Dermis blood vessel endothelial cell (primary cell): Measurements from ENCODE around the gene DCTN3. TPM values are rescaled to one million over a fixed set of nuclear protein-coding genes. Genes with fewer than 3 reads are reported as not detected.

Experiments used
- DNase-seq: peaks from one replicate; pipeline ENCODE4 v3.0.0; 2010
- total RNA-seq: library from RNA; depleted of rRNA; stranded (reverse); fragments of >200 nt; gene quantifications from 2 replicates; pipeline ENCODE4 v1.2.3, GENCODE V29; 2014

Gene DCTN3
- 65.3 and 74.4 TPM in 2 replicates for total RNA-seq

DNA sequence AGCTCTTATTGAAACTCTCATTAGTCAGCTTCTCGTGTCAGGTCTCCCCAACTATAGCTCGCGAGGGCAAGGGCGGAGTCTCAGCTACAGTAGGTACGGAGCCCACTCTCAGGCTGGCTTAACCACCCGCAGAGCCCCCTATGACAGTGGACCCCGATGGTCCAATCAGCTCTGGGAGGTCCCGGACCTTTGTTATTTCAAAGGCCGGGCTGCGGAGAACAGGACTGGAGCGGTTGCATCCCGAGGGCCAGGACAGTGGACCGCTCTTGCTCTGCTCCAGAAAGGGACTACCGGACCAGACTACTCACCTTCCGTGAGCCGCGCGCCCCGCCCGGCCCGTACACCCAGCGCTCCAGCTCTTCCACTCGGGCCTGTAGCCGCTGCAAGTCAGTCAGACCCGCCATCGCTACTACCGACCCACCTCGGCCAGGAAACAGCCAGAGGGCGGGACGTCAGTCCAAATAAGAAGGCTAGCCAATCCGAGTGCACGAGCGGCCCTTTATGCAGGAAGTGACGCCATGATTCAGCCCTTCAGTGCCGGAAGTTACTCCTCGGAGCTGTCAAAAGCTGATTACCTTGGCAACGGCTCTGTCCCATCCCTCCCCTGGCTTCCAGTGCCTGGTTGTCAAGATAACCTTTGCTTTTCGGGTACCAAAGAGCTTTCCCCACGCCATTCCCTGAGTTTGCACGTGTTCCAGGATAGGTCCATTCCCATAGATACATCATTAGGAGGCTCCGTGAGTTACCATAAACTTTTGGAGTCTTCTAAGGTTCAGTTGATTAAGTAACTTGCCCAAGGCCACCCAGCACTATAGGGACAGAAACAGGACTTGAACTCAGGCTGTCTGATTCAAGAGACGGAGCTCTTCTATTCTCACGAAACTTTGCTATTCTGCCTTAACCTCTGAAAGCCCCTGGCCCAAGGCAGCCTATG lies at the start of gene DCTN3:
Gene DCTN3, minus strand, starts transcription at position 435 of the 934 bp plus-strand sequence. Its CDS starts 31 bp downstream, at position 404.
- peak; percentile 96 for DNase-seq

GRCh38 chr9:34665381-34666250 lies 45.3 kb upstream of the DCTN3 start:
- DNase-seq: peak; percentile 82

DNA sequence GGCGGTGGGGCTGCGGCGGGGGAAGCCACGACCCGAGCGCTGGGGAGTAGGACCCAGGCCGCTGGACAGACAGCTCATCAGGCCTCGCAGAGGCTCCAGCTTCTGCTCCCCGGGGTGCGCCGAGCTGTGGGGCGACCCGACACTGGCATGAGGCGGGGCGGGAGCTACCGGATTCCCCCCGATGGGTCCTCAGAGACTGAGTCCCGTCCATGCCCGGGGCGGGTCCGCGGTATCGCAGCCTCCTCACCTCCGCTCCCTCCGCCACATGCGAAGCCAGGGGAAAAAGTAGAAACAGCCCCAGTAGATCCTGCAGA lies 44.7 kb upstream of the DCTN3 start:
- DNase-seq: no peak

GRCh38 chr9:34664281-34665066 lies 44.2 kb upstream of the DCTN3 start:
- peak; percentile 83 for DNase-seq

GRCh38 chr9:34663303-34663605 lies 43.0 kb upstream of the DCTN3 start:
- no peak for DNase-seq

- no peak for DNase-seq
Observed at GRCh38 chr9:34662526-34663302, 42.4 kb upstream of the DCTN3 start, which contains the start of gene CCL27. TSS of gene CCL27 (minus strand) at chr9:34662657. CDS start at chr9:34662633, 24 bp downstream.

DNA sequence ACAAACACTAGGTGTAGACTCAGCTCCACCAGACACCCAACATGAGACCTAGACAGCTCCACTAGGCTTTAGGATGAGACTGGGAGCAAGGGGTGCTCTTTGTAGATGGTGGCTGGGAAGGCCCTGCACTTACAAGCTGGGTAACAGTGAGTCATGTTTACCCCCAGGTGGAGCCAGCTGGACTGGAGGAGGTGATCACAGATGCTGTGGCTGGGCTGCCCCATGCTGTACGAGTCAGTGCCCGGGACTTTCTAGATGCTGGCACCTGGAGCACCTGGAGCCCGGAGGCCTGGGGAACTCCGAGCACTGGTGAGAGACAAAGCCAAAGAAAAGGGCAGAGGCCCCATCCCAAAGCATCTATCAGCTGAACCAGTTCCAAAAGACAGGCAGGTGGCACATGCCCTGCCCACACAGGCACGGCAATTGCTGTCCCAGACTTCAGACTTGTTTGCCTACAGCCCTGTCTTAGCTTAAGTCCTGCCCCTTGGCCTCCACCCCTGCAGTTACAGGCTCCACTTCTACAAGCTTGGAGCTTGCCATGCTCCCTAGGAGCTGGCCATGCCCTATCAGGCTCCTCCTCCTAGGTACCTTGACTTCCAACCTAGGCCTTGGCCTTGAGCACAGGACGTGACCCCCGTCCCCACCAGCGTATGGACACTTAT lies 39.4 kb upstream of the DCTN3 start:
- no peak for DNase-seq

- no peak for DNase-seq
Observed at GRCh38 chr9:34658461-34658860, 38.2 kb upstream of the DCTN3 start.

DNA sequence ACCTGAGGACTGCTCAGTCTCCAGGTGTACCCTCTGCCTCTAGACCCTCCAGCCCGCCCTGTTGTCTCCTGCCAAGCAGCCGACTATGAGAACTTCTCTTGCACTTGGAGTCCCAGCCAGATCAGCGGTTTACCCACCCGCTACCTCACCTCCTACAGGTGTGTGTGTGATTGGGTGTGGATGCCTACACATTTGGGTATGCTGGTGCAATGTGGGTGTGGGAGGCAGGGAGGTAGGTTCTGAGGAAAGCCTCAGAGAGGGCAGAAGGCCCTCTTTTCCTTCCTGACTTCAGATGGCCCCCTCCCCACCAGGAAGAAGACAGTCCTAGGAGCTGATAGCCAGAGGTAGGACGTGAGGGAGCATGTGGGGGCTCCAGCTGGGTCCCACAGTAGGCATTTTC lies 36.7 kb upstream of the DCTN3 start:
- DNase-seq: no peak

- no peak for DNase-seq
Observed at GRCh38 chr9:34655394-34655793, 35.1 kb upstream of the DCTN3 start.

- DNase-seq: peak; percentile 17
Observed at GRCh38 chr9:34654323-34655051, 34.2 kb upstream of the DCTN3 start.

DNA sequence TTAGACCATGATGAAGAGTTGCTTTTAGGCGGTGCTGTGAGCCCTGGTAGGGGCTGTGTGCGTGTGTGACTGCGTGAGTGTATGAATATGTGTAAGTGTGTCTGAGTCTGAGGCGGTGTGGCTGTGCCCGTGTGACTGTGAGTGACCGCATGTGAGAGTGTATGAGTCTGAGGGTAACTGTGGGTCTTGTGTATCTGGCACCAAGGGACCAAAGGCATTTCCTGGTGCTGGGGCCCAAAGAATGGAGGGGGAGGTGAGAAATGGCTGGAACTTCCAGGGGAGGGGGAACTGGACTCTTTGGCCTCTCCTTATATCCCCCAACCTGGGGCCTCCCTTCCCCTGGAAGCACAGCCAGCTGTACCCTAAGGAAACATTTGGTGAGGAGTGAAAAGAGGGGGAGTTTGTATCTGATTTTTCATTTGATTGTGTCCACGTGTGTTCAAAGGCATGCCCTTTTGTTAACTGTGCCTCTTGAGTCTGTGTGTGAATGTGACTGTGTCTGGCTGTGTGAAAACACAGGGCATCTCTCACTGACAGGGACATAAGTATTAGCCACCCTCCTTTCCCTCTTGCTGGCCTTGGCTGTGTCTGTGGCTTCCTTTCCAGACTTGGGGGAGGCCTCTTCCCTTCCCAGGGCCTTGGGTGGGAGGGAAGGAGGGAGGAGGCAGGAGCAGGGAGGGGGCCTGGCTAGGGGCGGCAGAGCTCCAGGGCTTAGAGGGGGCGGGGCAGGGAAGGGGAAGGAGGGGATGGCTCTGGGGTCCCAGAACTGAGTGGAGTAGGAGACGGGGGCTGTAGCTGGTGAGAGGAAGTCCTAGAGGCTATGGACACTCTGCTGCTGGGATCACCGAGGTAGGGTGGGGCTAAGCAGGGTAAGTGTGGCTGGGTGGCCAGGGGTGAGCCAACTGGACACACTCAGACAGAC lies 33.1 kb upstream of the DCTN3 start:
- peak; percentile 41 for DNase-seq

GRCh38 chr9:34652602-34653000 lies 32.3 kb upstream of the DCTN3 start:
- no peak for DNase-seq

DNA sequence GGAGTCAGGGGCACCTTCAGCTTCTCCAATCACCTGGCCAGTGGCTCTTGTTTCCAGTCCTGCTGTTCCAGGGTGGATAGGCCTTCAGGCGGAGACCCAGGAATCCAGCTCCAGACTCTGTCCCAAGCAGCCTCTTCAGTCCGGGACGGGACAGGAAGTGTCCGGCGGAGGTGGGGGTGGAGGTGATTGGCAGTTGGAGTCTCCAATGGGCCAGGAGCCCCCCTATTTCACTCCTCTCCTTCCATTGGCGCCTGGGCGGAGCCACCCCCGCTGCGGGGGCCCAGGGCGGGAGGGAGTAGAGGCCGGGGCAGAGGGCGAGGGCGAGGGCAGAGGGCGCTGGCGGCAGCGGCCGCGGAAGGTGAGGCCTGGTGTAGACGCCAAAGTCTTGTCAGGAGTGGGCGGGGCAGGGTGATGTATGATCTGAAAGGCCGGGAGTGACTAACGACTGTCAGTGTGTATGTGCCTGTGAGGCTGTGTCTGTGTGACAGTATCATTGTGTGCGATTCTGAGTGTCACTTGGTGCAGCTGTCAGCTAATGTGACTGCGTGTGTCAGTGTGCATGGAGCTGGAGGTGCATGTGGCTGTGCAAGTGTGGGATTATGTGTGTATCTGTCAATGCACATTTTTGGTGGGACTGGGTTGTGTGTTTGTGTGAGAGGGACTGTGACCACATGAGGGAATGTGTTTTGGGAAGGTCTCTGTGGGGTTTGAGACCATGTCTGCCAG lies 31.7 kb upstream of the DCTN3 start, which contains the start of gene IL11RA:
Gene IL11RA, plus strand, starts transcription at position 310 of the 726 bp plus-strand sequence. CDS start 3,033 bp downstream, outside the sequence.
- DNase-seq: peak; percentile 88

GRCh38 chr9:34651321-34651720 lies 31.0 kb upstream of the DCTN3 start:
- peak; percentile 28 for DNase-seq

DNA sequence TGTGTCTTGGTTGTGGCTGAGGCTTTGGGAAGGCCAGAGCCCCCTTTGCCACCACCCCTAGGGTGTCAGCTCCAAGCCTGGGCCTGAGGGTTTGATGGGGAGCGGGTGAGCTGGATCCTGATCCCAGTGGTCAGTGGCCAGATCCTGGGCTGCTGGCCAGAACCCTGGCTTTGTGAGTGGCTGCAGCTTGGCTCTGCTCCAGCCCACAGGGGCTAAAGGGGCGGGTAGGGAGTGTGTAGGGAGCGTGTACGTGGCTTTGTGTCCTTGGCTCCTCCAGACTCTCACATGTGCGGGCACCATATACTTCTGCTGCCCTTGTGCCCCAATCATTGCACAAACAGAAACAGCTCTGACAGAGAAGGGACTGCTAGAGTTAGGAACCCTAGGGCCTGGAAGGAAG lies 30.5 kb upstream of the DCTN3 start:
- no peak for DNase-seq

- DNase-seq: no peak
Observed at GRCh38 chr9:34648673-34649072, 28.4 kb upstream of the DCTN3 start.

- DNase-seq: no peak
Observed at GRCh38 chr9:34647651-34648050, 27.4 kb upstream of the DCTN3 start.

DNA sequence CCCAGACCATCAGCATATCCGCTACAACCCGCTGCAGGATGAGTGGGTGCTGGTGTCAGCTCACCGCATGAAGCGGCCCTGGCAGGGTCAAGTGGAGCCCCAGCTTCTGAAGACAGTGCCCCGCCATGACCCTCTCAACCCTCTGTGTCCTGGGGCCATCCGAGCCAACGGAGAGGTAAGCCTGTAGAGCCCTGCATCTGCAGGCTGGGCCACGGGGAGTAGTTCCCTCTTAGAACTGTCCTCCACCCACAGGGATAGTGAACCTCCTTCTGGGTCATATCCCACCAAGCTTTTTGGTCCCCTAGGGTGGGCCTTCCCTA lies 26.7 kb upstream of the DCTN3 start:
- no peak for DNase-seq
